GM19238 (cell line): ENCODE data around the gene BRF1.
"Not testable (repeated sequence)": the region's sequence is repeated elsewhere in the genome, so short reads cannot be mapped to it uniquely, and the experiment has no call there.

ENCODE experiments used
- DNase-seq: peaks from one replicate; pipeline ENCODE4 v3.0.0; 2011; ENCODE audit warnings: low spot score; ENCODE audit not compliant: insufficient read length

The BRF1 gene

GRCh38 chr14:105300542-105301102 is at the start of gene BRF1:
Gene BRF1, minus strand, starts transcription at chr14:105301001. Its CDS starts 372 bp downstream, at chr14:105300629.
- peak; percentile 95 for DNase-seq

- no peak for DNase-seq
Observed at GRCh38 chr14:105349992-105350391, 49.2 kb upstream of the BRF1 start.

- no peak for DNase-seq
Observed at GRCh38 chr14:105348945-105349699, 48.3 kb upstream of the BRF1 start.

GRCh38 chr14:105348169-105348944 is 47.6 kb upstream of the BRF1 start:
- DNase-seq: no peak

GRCh38 chr14:105347587-105347968 is 46.8 kb upstream of the BRF1 start:
- DNase-seq: no peak

- DNase-seq: no peak
Observed at GRCh38 chr14:105346876-105347586, 46.2 kb upstream of the BRF1 start.

- no peak for DNase-seq
Observed at GRCh38 chr14:105346200-105346533, 45.4 kb upstream of the BRF1 start.

- no peak for DNase-seq
Observed at GRCh38 chr14:105343194-105343593, 42.4 kb upstream of the BRF1 start.

GRCh38 chr14:105340821-105341733 is 40.3 kb upstream of the BRF1 start:
- DNase-seq: no peak

- DNase-seq: no peak
Observed at GRCh38 chr14:105337966-105338741, 37.4 kb upstream of the BRF1 start.

GRCh38 chr14:105337433-105337832 is 36.6 kb upstream of the BRF1 start:
- DNase-seq: no peak

GRCh38 chr14:105336477-105337287 is 35.9 kb upstream of the BRF1 start:
- no peak for DNase-seq

GRCh38 chr14:105335735-105336476 is 35.1 kb upstream of the BRF1 start:
- no peak for DNase-seq

GRCh38 chr14:105335231-105335542 is 34.4 kb upstream of the BRF1 start:
- not testable (repeated sequence) for DNase-seq

GRCh38 chr14:105334383-105335230 is 33.8 kb upstream of the BRF1 start:
- DNase-seq: no peak

- DNase-seq: no peak
Observed at GRCh38 chr14:105333613-105334364, 33.0 kb upstream of the BRF1 start.

GRCh38 chr14:105333020-105333490 is 32.3 kb upstream of the BRF1 start:
- DNase-seq: no peak
